Omental fat pad (tissue), 4 donors: Measurements from ENCODE around the gene IL2RA. TPM values are rescaled to one million over a fixed set of nuclear protein-coding genes. Genes with fewer than 3 reads are reported as not detected.

Experiments used
- ATAC-seq: fragments of 150-250 bp; one replicate; pipeline ENCODE4 v1.9.1; 2016; ENCODE audit warnings: mild to moderate bottlenecking, moderate library complexity; ENCODE audit not compliant: low FRiP score
- DNase-seq: peaks from one replicate; pipeline ENCODE4 v3.0.0-alpha.2; 2019; ENCODE audit warnings: low spot score
- total RNA-seq, 4 donors: library from RNA; depleted of rRNA; stranded (reverse); fragments of >200 nt; gene quantifications; one replicate each; pipeline ENCODE4 v1.1.0, GENCODE V29; 2016
- TF ChIP-seq, protein P1 (sequence below), 3 donors: fragments of 450-650 bp; IDR thresholded peaks; one replicate each; pipeline ENCODE4 v1.5.1; 2016 to 2017; ENCODE audit warnings: antibody characterized with exemption in 3 of 3, mild to moderate bottlenecking in 3 of 3, moderate library complexity in 2 of 3

IL2RA gene
- total RNA-seq, 4 donors from 2014 or later: 0.69 to 25.0 (median 7.1) TPM

DNA sequence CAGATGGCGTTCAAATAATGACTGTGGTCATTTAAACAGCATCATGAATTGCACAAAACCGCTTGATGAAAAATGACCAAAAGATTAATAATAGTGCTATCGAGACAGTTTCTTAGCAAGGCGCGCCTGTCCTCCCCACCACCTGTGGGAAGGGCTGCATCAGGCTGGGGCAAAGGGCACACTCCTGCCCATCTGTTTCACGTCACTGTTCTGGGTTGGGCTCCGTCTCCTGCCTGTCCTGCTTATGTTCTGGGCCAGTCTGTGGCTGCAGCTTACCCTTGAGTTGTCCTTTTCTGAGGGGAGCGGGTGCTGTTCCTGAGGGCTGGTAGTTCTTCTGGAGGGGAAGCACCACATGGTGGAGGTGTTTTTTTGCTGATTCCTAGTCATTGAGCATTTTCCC lies 40.0 kb upstream of the IL2RA start:
- ATAC-seq (no peak), DNase-seq (no peak)
- TF ChIP-seq, protein P1, sequence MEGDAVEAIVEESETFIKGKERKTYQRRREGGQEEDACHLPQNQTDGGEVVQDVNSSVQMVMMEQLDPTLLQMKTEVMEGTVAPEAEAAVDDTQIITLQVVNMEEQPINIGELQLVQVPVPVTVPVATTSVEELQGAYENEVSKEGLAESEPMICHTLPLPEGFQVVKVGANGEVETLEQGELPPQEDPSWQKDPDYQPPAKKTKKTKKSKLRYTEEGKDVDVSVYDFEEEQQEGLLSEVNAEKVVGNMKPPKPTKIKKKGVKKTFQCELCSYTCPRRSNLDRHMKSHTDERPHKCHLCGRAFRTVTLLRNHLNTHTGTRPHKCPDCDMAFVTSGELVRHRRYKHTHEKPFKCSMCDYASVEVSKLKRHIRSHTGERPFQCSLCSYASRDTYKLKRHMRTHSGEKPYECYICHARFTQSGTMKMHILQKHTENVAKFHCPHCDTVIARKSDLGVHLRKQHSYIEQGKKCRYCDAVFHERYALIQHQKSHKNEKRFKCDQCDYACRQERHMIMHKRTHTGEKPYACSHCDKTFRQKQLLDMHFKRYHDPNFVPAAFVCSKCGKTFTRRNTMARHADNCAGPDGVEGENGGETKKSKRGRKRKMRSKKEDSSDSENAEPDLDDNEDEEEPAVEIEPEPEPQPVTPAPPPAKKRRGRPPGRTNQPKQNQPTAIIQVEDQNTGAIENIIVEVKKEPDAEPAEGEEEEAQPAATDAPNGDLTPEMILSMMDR (IDR thresholded peaks at IDR 0.05): no peak

DNA sequence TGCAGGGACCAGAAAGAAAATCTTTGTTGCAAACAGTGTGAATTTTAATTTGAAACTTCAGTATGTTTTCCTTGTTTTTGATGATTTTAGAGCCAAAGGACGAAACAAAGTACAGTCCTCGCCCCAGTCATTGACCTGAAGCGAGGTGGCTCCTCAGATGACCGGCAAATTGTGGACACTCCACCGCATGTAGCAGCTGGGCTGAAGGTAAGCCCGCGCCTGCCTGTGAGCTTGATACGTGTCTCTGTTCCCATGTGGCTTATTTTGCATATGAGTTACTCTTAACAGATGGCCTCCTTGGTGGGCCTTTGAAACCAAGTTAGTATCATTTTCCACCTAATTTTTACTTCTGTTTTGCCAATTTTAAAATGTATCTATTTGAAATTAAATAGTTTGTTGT lies 39.0 kb upstream of the IL2RA start:
- ATAC-seq: no peak
- TF ChIP-seq, protein P1 (IDR thresholded peaks at IDR 0.05): no peak

DNA sequence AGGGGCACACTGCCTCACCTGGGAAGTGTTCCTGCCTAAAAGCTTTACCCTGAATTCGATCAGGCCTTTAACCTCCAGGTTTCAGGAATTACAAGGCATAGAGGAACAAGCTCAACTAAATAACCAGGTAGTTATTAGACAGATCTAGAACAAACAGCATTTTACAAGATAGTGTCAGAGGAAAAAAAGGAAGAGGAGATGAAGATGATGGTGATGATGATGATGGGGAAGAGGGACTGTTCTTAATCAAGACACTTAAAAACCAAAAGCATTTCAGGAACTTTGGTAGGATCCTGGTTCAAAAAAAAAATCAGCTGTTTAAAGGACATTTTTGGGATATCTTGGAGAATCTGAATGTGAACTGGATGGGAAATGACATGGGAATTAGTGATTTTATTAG lies 38.2 kb upstream of the IL2RA start:
- DNase-seq: no peak
- TF ChIP-seq, protein P1 (IDR thresholded peaks at IDR 0.05): no peak
- ATAC-seq: no peak

More for the DNA sequence above, 39.0 kb upstream of the IL2RA start:
- no peak for DNase-seq

DNA sequence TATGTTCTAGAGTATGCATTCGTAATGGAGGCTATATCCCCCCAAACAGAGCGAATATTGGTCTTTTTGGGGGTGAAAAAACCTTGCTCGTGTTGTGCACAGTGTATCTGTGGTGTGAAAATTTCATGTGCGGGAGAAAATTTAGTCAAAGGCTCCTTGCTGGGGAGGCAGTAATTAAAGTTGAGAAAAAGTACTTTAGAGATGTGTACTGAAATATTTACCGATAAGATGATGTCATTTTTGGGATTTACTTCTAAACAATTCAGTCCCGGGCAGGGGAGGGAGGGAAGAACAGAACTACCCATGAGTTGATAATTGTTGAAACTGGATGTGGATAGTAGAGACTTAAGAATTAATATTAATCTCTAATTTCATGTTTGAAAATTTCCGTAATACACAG lies 36.0 kb upstream of the IL2RA start:
- DNase-seq: no peak
- TF ChIP-seq, protein P1 (IDR thresholded peaks at IDR 0.05): no peak
- no peak for ATAC-seq

DNA sequence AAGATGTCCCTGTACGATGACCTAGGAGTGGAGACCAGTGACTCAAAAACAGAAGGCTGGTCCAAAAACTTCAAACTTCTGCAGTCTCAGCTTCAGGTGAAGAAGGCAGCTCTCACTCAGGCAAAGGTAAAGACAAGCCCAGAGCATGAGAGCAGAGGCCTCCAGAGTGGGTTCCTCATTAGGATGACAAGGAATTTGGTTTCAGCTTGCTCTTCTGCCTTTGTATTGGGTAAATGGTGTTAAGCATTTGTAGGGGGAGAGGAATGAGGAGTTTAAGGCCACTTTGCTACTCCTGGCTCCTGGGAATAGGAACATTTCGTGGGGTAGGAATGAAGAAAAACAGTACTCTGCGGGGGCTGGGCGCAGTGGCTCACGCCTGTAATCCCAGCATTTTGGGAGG lies 34.9 kb upstream of the IL2RA start:
- ATAC-seq (no peak), DNase-seq (no peak)
- TF ChIP-seq, protein P1 (IDR thresholded peaks at IDR 0.05): no peak

DNA sequence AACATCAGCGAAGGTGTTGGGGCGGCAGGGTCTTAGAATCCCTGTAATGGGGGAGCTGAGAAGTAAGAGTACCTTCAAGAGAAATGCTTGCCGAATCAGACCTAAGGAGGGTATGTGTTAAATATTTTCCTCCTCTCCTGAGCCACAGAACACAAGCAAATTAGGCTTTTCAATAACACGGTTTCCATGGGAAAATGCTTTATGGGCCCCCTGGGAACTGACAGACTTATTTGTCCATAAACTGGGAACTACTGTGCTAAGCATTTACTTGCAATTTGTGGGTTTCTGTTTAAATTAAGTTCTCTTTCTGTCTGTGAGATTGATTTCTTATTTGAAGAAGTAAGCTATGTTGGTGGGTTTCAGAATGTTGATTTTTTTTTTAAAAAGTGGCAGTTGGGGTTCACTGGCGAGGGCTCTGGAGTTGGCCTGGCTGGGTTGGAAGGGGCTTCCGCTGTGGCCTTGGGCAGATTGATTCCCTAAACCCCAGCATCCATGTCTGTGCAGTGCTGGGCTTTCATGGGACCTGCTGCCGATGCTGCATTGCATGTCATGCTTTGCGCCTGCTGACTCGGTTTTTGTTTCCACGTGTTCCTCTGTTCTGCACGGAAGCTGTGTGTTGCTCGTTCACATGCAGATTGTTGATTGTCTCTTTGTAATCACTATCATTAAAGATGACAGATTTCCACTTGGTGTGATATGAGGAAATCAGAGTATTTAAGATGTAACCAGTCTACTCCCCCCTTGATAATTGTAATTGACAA lies 33.8 kb upstream of the IL2RA start:
- DNase-seq (no peak), ATAC-seq (no peak)
- TF ChIP-seq, protein P1 (IDR thresholded peaks at IDR 0.05): no peak

DNA sequence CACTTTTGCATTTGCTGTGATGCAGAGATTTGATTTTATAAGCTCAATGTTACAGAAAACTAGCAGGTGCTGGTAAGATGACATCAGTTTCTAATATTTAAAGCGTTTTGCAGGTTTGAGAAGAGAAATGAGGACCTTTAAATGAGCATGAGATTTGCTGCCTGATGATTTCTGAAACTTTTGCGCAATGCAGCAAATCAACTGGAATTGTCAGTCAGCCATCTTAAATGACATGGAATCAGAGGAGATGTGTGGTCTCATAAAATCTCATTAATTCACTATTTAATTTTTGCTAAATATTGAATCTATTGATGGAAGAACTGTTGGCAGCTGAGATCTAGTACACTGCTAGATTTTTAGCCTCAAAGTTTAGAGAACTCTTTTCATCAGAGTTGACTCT lies 30.6 kb upstream of the IL2RA start:
- TF ChIP-seq, protein P1 (IDR thresholded peaks at IDR 0.05): no peak
- no peak for ATAC-seq
- DNase-seq: no peak
